GM21528 (cell line): Measurements from ENCODE around the gene WDFY4.

ENCODE experiments used
- ATAC-seq: cut with Tn5 transposase; IDR thresholded peaks from one replicate; pipeline ENCODE4 v1.9.1; 2021; ENCODE audit warnings: mild to moderate bottlenecking, moderate library complexity; ENCODE audit not compliant: unreplicated experiment, low FRiP score

Gene WDFY4

DNA sequence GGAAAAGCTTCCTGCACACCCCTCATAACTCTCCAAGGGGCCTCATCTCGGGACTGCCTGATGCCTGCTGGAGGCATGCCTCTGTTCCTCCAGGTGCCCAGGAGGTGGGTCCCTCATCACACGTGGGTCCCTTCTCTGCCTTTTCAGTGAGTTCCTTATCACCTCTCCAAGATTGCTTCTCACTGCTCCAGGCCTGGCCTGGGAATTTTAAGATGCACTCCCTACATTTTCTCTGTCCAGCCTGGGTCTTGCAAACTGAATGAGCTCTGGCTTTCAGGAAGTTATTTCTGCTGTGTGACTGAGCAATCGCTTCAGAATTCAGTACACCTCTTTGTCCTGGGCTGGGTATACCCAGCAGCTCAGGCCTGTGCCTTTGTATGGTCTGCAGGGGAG lies 211.1 kb downstream of the WDFY4 start:
- no peak for ATAC-seq

DNA sequence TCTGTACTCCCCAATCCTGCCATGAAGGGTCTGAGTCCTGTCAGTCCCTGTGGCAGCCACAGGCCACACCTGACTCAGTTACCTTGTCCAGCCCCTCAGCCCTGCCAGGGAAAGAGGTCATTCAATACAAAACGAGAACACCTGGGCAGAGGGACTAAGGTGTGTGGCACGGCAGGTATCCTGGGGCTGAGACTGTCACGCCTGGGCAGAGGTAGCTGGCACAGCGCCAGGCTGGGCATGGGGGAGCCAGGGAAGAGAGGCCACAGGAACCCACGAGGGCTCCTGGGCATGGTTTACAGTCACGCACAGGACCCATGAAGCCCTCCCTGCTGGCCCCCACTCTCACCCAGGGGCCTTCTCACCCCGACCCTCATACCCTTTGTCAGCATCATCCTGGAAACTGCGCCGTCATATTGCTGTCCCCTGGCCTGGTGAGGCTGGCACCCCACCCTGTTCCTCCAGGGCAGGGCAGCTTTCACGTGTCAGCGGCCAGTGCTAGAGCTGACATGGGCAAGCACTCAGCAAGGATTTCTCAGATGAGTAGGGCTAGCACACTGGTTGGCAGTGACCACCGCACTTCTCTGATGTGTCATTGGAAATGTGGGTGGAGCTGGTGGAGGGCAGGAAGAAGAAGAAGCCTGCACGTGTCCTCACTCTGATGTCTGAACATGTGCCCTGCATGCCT lies 212.2 kb downstream of the WDFY4 start:
- no peak for ATAC-seq

- ATAC-seq, result no peak
Measured at GRCh38 chr10:48897441-48897790, 212.7 kb downstream of the WDFY4 start.

DNA sequence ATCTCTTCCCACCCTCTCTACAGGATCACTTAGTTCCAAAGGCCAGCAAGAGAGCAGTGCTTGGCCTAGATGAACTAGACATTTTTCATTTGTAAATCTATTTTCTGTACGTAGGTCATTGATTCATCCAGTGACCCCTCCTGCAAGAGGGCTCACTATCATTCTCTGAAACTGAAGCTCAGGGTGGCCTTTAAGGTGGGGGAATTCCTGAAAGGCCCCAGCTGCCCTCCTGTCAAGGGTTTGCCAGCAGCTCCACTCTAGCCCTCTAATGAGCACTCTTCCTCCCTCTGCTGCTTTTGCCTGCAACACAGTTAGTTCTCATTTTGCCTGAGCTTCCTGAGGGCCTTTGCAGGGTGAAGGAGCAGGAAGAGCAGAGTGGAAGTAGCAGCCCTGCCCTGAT lies 213.8 kb downstream of the WDFY4 start:
- no peak for ATAC-seq

DNA sequence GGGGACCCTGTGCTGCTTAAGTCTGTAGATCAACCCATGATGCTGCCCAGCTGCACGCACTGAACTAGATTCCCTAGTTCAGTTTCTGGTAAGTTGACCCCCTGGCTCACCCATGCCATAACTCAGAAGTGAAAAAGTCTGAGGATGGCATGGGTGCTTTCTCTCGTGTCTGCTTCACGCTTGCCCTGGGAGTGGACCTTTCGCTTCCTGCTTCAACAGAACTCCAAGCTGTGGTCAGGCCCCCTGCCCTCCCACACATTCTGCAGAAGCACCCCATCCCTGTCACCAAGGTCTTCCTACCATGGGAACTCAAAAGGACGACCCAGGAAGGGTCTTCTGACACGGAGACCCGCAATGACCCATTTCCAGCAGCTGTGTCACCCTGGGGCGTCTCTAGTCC lies 215.1 kb downstream of the WDFY4 start:
- no peak for ATAC-seq

DNA sequence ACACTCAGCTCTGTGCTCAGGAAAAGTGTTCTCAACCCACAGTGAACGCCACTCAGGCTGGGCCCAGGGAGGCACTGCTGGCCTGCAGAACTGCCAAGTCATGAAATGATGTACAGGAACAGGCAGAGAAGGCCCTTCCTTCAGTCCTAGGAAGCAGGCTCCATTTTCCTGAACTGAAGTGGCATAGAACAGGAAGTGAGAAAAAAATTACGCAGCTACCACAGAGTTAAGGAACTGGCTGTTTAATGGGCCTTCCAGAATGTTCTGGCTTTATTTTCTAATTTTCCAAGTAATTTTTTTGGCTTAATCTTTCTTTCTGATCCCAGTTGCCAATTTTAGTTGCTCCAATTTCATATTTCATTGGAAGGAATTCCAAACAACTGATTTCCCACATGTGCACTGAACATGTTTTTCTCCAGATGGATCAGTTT lies 215.7 kb downstream of the WDFY4 start:
- no peak for ATAC-seq

GRCh38 chr10:48901319-48901718 lies 216.6 kb downstream of the WDFY4 start:
- ATAC-seq, result no peak

DNA sequence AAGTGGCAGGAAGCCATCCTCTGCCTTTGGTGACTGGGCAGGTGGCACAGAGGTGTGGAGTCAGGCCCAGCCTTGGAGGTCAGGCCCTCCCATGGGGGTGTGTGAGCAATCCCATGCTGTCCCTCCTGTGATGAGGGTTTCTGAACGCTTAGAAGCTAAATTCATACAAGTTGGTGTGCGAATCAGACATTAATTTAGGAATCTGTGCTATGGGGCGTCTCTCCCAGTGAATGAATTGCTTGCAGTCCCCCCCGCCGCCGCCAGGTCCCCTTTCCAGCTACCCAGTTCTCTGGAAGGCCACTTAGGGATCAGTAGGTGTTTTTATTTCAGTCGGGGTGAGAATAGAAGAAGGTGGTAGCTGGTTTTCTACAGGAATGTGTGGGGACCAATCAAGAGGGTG lies 217.4 kb downstream of the WDFY4 start:
- ATAC-seq, result no peak

DNA sequence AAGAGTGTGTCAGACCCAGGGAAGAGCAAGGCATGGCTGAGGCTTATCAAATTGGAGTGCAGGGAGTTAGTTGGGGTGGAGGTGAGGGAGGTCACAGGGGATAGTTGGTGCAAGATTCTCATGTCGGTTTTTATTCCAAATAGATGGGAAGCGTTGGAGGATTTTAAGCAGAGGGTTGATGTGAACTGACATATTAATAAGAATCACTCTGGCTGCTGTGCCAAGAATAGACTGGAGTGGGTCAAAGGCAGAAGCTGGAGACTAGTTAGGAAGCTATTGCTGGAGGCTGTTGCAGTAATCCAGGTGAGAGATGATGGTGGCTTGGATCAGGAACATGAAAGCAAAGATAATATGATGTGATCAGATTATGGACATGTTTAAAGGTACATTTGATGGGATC lies 218.5 kb downstream of the WDFY4 start:
- ATAC-seq, result no peak

DNA sequence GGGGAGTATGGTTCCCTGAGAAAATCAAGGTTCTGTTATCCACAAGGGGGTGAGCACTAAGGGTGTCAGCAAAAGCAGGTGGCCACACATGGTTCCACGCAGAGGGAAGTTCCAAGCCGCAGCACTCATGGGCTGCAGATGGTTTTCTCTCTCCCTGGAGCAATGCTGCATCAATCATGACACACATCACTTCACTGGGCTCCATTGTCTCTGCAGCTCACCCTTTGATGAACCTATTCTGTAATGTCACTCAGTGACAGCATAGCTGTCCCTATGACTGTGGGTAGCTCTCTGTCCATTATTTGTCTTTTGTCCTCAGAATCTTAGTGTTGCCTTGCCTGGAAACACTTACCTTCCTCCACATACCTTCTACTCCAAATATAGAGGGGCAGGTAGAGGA lies 220.2 kb downstream of the WDFY4 start:
- no peak for ATAC-seq

- ATAC-seq, result no peak
Measured at GRCh38 chr10:48905311-48905710, 220.6 kb downstream of the WDFY4 start.

- ATAC-seq, result no peak
Measured at GRCh38 chr10:48906841-48907240, 222.2 kb downstream of the WDFY4 start.

- no peak for ATAC-seq
Measured at GRCh38 chr10:48907730-48908129, 223.1 kb downstream of the WDFY4 start.

DNA sequence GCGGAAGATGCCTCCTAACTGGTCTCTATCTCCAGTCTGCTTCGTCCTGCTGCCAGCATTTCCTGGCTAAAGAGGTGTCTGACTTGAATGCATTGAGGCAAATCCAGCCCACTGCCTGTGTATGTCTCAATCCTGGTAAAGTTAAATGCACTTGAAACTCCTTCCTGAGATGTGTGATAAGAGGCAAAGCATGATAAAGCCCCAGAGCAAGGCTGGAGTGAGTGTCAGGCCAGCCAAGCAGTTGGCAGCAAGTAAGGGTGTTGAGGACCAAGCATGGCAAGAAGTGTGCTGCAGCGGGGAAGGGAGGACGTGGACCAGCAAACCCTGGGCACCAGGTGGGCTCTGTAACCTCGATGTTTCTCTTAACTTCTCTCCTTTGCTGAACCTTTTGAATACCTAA lies 225.9 kb downstream of the WDFY4 start:
- no peak for ATAC-seq

- no peak for ATAC-seq
Measured at GRCh38 chr10:48913674-48914073, 229.0 kb downstream of the WDFY4 start.

DNA sequence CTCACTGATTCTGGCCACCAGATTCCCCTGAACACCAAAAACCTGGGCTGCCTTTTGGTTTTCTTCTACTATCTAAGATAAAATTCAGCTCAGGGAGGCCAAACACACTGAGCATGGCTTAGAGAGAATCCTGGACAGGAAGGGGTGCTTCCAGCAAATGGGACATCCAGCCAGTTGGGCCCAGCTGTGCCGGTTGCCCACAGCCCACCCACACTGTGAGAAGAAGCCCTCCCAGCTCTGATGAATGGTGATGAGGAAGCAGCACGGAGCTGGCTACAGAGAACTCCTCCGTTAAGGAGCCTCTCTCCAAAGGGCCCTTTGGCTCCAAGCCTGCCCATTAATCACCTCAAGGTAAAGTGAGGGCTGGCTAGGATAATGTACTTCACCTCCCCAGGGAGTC lies 239.1 kb downstream of the WDFY4 start:
- ATAC-seq, result no peak

DNA sequence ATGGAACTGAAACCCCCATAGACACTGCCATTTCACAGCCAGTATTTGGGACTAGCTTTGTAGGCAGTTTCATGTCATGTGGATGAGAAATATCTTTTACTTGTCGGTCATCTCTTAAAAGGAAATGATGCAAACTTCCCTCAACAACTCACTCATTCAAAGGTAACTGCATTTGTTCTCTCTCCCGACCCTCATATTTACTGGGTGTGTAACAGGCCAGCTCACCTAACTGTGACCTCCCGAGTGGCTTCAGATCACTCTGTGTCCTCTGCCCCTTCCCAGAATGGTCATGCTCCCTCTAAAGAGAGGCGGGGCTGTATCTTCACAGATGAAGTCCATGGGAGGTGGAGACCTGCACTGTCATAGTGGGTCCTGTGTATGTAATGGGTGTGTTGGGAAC lies 240.3 kb downstream of the WDFY4 start:
- ATAC-seq, result no peak

- ATAC-seq, result no peak
Measured at GRCh38 chr10:48926255-48926654, 241.6 kb downstream of the WDFY4 start.

GRCh38 chr10:48926764-48927540 lies 242.3 kb downstream of the WDFY4 start:
- no peak for ATAC-seq

DNA sequence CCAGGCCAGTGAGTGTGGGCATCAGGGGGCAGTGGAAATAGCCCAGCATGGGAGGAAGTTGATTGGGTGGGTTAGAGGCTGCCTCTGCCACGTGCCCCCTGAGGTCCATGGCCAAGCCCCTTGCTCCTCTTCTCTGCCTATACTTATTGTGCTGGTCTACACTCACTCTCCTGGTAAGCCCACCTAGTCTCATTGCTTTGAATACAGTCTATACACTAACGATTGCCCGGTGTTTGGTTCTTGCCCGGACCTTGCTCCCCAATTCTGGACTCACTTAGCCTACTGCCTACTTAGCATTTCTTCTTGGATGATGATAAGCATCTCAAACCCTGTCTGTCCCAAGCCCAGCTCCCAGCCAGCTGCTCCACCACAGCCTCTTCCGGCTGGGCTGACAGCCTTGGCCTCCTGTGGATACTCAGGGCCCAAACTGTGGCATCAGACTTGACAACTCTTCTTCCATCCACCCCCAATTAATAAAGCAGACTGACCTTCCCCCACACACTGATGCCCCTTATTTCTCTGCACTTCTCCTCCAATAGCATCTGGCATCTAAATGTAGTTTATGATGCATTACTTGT lies 244.8 kb downstream of the WDFY4 start:
- no peak for ATAC-seq

DNA sequence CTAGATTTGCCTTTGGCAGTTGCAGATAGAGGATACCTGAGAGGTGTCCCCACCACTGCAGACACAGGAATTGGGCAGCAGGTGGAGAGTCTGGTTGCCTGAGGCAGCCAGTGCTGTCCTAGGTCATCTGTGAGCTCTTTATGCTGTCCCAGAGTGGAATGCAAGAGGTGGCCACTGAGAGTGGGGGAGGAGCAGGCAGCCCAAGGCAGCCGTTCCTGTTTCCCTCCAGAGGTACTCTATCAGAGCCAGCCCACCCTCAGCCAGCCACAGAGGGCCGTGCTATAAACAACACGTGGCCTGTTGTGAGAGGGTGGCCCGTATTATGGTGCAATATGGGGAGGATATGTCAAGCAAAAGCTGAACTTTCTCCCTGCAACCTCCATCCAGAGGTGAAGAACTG lies 246.5 kb downstream of the WDFY4 start:
- ATAC-seq, result no peak
